ENCODE measurements around the gene ZBTB22.

Gene ZBTB22

DNA sequence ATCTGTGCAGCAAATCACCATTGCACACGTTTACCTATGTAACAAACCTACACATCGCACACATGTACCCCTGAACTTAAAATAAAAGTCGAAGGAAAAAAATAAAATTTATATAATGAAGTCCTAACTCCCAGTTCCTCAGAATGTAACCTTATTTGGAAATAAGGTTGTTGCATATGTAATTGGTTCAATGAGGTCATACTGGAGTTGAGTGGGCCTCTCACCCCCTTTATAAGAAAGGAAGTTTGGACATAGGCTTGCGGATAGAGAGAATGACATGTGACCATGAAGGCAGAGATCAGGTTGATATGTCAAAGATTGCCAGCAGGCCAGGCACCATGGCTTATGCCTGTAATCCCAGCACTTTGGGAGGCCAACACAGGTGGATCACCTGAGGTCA lies 16.1 kb upstream of the ZBTB22 start:
- no peak for DNase-seq (ENCODE audit: insufficient read length, low spot score)
- no peak for FAIRE-seq

DNA sequence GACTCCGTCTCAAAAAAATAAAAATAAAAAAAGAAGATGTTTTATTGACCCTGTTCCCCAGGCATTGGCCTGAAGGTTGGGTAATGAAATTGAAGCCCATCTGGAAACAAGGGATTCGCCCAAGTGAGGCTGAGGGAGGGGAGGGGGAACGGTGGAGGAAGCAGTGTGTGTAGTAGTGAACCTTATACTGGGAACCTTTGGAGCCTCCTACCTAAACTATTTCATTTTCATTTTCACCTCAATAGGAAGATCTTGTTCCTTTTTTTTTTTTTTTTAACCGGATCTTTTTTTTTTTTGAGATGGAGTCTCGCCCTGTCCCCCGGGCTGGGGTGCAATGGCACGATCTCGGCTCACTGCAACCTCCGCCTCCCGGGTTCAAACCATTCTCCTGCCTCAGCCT lies 13.2 kb upstream of the ZBTB22 start:
- no peak for FAIRE-seq
- no peak for DNase-seq (ENCODE audit: insufficient read length, low spot score)

DNA sequence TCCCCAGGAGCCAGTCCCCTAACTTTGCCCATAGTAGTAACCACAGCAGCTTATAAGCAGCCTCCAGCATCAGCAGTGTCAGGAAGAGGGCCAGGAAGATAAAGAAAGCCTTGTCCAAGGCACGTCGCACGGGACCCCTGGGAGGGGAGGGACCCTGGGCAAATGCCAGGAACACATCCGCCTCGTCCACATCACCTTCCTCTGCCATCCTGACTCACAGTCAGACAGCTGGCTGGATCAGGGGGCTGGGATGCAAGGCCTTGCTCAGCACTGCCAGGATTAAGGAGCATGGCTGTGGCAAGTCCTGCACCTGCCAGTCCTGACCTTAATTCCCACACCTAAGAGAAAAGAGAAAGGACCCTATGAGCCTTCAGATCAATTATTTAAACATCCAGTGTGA lies 11.5 kb upstream of the ZBTB22 start:
- FAIRE-seq (no peak), DNase-seq (ENCODE audit: insufficient read length, low spot score) (no peak)

DNA sequence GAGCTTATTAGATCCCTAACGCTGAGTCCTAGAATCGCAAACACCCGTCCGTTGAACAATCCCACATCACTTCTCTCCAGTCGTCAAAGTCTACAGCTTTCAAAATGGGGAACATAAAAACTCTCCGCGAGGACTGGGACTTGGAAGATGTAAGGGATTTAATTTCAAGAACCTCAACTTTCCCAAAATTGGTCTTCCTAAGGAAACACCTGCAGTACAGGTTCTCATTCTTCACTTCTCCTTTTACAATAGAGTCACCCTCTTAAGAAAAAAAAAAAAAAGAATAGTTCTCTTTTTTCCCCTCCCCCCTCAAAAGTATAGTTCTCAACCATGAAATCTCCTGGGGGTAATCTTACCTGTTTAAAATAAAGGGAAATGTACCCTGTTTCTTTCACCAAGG lies 6.6 kb upstream of the ZBTB22 start:
- FAIRE-seq = peak; percentile 72
- no peak for DNase-seq (ENCODE audit: insufficient read length, low spot score)

DNA sequence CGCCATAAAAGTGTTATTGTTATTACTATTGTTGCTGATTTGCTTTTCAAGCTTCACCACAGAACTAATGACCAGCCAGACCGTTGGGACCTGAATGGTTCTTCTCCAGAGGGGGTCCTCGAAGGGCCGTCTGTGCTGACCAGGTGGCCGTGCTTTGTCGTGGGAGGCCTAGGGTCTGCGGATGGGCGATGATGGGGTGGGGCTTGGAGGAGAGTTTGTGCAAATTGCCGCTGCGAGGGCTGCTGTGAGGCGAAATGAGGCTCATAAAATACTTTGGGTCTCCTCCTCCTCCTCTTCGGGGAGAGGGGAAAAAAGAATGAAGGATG lies 6.0 kb upstream of the ZBTB22 start:
- DNase-seq (ENCODE audit: insufficient read length, low spot score) (no peak), FAIRE-seq (no peak)

DNA sequence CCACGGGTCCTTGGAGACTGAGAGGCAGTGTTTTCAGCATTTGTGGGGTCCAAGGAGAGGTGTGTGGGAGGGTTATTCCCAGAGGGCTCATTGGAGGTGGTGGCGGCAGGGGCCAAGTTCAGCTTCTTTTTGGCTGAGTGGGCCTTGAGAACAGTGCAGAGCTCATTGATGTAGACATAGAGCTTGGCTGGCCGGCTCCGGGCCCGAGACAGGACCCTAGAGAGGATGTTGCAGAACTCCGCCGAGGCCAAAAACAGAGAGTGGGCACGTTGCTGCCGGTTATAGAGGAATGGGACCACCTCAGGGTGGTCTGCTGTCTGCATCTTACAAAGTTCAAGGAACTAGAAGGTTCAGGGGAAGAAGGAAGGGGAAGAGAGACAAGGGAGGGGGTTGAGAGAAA lies 3.7 kb upstream of the ZBTB22 start:
- DNase-seq (ENCODE audit: insufficient read length, low spot score) = no peak
- no peak for FAIRE-seq

DNA sequence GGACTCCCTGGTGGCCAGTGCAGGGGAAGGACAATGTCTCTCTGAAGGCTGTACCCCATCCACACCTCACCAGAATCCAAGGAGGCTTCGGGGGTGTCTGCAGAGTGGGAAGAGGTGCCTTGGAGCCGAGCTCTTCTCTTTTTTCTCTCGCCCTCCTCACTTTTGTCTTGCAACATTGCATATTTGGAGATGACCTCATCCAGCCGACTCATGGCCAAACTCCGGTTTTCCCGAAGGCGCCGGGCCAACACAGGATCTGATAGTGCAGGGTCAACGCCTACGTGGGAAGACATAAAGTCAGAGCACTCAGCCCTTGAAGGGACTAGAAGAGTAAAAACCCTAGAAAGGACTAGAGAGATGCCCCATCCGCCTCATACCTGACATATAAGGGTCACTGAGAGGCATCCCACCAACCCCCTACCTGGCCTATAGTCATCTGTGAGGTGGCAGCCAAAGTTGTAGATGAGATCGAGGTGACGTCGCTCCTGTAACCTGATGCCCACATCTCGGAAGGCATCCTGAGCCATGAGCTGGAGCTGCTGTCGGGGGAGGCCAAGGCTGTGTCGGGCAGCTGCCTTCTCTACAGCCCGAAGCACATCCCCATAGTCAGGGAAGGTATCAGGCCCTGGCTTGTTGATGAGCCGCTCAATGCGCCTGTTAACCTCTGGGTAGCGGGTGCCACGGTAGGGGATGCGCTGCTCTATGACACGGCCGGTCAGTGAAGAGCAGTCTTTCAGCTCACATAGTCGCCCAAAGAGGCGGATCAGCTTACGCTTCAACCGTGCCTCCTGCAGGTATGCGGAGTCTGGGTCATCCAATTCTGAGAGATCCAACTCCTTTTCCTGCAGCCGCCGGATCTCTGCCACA lies 3.0 kb upstream of the ZBTB22 start:
- FAIRE-seq (no peak), DNase-seq (ENCODE audit: insufficient read length, low spot score) (no peak)

DNA sequence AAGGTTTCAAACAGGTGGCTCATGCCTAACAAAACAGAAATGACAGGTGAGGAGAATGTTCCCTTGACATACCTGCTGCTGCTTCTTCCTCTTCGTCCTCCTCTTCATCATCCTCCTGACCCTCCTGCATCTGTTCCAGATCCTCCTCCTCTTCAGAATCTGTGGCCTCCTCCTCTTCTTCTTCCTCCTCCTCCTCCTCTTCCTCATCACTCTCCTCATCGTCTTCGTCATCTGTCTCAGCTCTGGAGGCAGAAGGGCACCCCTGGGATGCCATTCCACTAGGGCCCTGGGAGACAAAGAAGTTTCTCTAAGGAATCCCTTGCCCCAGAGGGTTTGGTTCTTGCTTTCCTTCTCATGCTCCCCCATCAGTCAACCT lies 2.4 kb upstream of the ZBTB22 start:
- no peak for FAIRE-seq
- no peak for DNase-seq (ENCODE audit: insufficient read length, low spot score)

DNA sequence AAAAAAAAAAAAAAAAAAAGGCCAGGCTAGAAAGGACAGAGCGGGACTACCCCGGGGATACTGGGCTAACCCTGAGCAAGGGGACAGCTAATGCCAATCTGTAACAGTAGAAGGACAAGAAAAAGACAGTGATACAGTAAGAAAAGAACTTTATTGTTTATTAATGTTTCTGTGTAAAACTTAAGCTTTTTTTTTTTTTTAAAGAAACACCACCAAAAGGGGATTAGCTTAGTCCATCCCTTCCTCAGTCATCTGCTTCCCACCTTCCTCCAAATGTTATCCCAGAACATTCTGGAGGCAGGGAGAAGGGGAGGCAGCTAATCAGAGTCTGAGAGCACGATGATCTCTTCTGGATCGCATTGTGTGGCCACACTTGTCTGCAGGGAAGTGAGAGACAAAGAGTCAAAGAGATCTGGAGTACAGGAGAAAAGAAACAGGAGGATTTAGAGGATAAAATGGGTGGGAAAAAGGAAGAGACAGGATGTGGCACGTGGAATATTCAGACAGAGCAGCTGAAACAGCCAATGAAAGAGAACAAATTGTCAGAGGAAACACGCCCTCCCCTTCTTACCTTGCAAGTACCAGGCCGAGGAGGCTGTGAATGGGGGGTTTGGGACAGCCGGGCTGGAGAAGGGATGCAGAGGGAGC lies 1.0 kb upstream of the ZBTB22 start:
- DNase-seq (ENCODE audit: insufficient read length, low spot score) (no peak), FAIRE-seq (no peak)

DNA sequence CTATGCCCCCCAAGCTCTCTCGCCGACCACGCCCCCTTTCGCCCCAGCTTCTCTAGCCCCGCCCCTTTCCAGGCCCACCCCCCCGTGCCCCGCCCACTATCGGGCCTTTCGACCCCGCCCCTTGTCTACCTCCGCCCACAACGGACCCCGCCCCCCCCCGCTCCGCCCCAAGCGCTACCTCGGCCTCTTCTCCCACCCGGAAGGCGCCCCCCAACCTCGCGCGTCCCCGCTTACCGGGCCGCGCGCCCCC lies 200 bp downstream of the ZBTB22 start:
- FAIRE-seq (no peak), DNase-seq (ENCODE audit: insufficient read length, low spot score) (no peak)

DNA sequence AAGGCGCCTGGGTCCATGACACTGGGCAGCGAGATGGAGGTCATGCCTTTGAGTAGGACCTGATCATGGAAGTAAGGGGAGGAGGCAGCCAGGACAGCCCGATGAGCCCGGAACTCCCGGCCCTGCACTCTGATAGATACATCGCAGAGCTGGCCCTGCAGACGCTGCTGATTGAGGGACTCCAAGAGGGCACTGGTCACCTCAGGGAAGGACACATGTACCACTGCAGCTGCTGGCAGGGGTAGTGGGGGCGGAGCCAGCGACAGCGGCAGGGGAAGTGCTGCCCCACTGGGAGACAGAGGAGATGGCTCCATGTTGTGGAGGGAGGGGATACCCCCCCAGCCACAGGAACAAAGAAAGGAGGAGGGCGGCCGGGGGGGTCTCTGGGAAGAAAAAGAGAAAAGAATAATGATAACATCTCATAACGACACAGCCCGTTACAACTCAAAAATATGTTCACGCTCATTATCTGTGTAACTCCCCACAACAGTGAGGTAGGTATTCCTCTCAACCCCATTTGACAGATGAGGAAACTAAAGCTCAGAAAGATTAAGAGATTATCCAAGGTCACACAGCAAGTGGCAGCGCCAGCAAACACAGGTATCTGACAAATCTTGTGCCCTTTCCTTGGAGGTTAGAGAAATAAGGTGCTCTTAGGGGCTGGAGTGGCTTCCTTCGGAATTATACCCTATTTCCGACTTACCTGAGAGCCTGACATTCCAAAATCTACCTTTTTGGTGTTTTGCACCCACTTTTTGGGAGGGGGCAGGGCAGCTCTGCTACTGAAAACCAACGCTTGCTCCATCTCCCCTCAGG lies 733 bp downstream of the ZBTB22 start:
- FAIRE-seq (no peak), DNase-seq (ENCODE audit: insufficient read length, low spot score) (no peak)

DNA sequence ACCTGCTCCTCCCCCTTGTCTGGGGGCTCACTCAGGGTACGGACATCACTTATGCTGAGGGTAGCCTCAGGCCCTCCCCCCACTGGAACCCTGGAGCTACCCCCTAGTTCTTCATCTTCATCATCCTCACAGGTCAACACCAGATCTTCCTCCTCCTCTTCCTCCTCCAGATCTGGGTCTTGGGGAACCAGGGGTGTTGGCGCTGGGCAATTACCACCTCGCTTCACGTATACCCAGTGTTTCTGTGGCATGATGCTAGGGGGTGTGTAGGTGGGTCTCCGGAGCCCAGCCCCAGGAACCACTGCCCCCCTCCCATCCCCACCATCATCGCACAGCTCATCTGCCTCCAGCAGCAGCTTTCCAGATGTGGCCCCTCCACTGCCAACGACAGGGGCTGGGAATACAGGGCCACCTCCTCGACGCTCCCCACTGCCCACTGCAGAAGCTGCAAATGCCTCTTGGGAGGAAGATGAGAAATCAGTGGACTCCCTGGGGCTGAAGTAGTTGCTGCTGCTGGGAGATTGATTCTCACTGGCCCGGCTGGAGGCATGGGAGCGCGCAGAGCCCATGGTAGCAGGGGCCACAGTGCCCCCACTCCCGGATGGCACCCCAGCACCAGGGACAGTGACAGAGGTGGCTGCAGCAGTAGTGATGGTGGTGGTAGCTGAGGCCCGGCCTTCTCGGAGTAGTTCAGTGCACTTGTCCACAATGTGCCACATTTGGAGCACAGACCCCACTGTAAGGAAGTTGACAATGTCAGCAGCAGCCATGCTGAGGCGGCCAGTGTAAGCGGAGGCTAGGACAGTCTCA lies 1.5 kb downstream of the ZBTB22 start:
- DNase-seq (ENCODE audit: insufficient read length, low spot score) (no peak), FAIRE-seq (no peak)

DNA sequence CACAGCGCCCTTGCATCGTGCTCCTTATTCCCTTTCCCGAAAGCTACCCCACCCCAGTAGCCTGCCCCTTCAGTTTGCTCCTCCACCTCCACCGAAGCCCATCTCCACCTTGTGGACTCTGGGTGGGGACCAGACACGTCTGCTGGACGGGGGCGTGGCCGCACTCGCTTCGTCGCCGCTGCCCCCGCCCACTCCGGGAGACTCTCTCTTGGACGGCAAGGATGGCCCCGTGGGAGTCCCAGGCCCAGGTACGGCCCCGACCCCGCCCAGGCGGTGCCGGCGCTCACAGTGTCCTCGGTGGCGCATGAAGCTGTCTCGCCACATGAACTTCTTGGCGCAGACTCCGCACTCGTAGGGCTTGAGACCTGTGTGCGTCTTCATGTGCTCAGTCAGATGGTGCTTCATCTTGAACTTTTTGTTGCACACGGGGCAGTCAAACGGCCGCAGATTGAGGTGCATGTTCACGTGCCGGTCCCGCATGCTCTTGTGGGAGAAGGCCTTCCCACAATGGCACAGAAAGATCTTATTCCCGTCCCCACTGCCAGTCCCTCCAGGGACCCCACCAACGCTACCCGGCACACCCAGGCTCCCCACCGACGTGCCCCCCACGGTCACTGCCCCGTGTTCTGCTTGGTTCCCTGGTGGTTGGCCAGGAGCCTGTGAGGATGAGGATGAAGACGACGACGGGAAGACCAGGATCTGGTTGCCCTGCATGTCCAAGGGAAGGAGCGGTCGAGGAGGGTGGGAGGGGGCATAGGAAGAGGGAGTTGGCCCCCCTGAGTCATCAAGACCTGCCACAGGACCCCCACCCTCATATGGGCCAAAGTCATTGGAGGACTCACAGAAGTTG lies 2.4 kb downstream of the ZBTB22 start:
- DNase-seq (ENCODE audit: insufficient read length, low spot score) = no peak
- FAIRE-seq = no peak

DNA sequence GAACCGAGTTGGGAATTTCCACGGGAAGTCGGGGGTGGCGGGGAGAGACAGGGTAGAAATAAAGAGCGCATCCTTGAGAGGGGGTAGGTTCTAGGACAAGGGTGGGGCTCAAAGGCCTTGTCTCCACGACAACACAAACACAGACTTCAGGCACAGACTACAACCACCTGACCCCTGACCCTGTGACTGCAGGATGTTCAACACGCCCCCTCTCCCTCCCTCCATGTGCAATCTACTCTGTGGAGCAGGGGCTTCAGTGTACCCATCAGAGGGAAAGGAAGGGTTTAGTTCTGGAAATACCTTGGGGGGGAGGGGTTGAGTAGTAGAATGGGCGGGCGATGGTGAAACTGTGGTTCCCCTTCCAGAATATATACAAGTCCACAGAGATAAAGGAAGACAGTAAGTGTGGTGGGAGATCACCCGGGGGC lies 3.0 kb downstream of the ZBTB22 start:
- peak; percentile 70 for FAIRE-seq
- peak; percentile 26 for DNase-seq (ENCODE audit: insufficient read length, low spot score)

DNA sequence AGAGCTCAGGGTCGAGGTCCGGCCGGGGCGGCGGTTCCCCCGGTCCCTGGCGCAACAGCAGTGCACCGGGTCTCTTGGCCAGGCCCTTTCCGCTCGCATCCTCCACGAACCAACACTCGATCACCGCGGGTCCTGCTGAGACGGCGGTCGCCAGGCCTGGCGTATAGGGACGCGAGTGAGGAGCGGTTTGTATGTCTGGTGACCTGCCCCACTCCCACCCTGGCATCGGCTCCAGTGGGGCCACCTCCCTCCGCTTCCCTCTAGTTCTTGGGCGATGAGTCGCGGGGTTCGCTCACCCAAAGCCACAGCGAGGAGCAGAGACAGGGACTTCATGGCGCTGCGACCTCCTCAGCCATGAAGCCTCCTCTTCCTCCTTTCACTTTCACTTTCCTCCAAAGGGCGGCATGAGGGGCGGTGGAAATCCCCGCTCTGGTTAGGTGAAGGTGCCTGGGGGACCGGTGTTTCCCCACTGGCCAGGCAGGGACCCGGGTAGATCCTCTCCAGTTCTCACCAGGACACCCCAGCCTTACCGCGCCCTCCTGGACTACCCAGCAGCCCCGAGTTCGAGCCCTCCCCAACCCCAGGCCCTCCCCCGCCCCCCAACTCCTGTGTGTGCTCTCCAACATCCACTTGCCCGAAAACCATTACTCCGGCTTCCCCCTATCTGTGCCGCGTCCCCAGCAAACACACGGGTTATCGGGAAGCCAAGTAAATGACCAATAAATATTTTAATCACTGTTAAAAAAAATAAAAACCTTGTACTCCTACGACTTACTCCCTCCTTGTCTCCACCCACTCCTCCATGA lies 3.6 kb downstream of the ZBTB22 start, which contains the start of gene TAPBP:
TAPBP (minus strand) TSS at position 370 of the 806 bp plus-strand sequence; CDS start at position 333, 37 bp downstream.
- DNase-seq (ENCODE audit: insufficient read length, low spot score) = peak; percentile 78
- FAIRE-seq = peak; percentile 84

DNA sequence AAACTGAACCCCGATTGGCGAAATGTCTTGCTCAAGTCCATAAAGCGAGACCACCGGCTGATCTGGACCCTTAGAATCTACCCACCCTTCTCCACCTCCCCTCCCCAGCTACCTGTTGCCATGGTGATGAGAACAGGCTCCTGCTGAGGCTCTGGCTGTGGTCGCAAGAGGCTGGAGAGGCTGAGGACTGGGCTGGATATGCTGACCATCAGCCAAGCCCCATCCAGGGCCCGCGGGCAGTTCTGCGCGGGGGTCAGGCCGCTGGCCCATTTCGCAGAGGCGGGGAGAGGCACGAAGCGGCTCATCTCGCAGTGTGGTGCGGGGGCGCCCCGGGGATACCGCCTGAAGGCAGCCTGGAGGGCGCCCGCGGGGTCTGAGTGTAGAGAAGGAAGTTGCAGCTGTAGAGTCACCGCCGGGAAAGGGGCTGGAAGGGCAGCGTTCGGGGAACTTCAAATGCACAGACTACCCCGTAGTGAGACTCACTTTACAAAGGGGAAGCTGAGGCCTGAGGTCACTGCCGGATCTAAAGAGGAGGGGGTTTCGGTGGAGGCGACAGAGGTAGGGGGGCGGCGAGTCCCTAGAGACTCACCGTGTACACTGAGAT lies 4.3 kb downstream of the ZBTB22 start:
- FAIRE-seq = no peak
- no peak for DNase-seq (ENCODE audit: insufficient read length, low spot score)

DNA sequence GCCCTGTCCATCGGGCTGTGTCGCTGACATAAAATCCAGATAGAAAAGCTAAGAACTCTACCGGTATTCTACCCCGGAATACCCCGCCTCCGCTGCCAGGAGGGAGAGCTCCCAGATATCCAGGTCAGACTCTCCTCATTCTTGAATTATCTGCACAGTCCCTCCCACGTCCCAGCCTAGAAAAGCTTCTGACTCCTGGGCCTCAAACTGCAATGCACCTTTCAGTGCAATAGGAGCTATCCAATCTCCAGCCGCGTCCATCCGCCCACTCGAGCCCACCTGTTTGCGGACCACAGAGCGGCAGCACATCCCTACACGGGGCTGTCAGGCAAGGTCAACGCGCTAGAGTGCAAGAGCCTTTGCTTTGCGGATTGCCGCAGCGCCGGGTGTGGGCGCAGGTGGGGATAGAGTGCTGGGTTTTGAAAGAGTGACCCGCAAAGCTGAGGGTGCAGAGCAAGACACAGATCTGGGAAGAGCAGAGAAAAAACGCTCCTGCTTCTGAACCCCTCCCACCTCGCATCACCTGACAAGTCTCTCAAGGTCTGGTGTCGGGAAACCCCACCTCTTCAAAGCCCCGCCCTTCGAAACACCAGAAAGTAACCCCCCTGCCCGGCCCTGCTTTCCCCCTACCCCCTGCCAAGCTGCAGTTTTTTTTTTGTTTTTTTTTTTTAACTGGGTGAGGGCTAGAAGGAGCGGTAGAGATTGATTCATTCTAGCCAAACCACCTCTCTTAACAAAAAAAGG lies 5.0 kb downstream of the ZBTB22 start:
- peak; percentile 71 for FAIRE-seq

DNA sequence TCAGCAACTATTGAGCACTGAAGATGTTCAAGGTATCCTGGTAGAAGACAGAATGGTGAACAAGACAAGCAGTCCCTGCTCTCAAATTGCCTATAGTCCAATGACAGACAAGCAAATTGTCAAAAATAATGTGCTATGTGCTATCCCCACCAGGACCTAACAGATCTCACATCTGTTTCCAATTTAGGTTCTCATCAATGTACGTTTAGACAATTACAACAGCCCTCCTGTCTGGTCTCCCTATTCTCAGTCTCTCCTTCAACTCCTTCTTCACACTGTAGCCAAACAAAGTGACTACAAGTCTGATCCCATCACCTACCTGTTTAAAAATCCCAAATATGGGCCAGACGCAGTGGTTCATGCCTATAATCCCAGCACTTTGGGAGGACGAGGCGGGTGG lies 11.2 kb downstream of the ZBTB22 start:
- FAIRE-seq (no peak), DNase-seq (ENCODE audit: insufficient read length, low spot score) (no peak)

More for the DNA sequence above, 5.0 kb downstream of the ZBTB22 start:
- DNase-seq (ENCODE audit: insufficient read length, low spot score) = peak; percentile 80

Measured in GM19239 (cell line).